Measurements from ENCODE around the gene NR5A2.
"Not testable (repeated sequence)": the region's sequence is repeated elsewhere in the genome, so short reads cannot be mapped to it uniquely, and the experiment has no call there.

The NR5A2 gene

GRCh38 chr1:200187332-200187731 is 159.8 kb downstream of the NR5A2 start:
- in situ Hi-C loops (cut with MboI; ENCODE audit: low sequenced_read_pairs): not testable (repeated sequence)

DNA sequence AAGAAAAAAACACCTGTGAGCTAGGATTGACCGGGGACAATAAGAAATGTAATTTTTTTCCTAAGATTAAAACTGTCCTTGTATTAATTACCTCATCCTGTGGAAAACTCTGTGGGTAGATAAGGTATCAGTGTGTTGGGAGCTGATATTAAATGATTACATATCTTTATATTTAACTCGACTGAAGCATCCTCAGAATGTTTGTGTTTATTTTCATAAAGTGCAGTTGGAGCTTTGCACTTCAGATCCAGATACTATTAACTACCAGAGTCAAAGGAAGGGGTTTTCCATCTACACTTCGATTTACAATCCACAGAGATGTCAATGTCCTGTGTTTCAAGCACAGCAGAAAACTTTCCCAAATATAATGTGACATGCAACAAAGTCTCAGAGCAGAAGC is 164.5 kb downstream of the NR5A2 start:
- in situ Hi-C loops (cut with MboI; ENCODE audit: low sequenced_read_pairs): no loop called here

DNA sequence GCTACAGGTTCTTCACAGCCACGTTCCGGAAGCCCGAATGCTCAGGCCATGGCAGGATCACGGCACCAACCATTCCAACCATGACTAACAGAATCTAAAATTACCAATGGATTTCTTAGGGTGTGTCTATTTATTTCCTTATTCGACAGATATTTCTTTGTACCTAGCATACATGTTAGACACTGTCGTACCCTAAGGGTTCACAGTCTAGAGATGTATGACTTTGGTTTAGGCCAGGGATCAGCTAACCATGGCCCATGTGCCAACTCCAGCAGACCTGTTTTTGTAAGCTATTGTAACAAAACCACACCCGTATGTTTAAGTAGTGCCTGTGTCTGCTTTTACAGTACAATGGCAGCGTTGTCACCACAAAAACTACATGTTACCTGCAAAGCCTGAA is 167.0 kb downstream of the NR5A2 start:
- in situ Hi-C loops (cut with MboI; ENCODE audit: low sequenced_read_pairs): no loop called here

- in situ Hi-C loops (cut with MboI; ENCODE audit: low sequenced_read_pairs): no loop called here
Observed at GRCh38 chr1:200198236-200198635, 170.7 kb downstream of the NR5A2 start.

DNA sequence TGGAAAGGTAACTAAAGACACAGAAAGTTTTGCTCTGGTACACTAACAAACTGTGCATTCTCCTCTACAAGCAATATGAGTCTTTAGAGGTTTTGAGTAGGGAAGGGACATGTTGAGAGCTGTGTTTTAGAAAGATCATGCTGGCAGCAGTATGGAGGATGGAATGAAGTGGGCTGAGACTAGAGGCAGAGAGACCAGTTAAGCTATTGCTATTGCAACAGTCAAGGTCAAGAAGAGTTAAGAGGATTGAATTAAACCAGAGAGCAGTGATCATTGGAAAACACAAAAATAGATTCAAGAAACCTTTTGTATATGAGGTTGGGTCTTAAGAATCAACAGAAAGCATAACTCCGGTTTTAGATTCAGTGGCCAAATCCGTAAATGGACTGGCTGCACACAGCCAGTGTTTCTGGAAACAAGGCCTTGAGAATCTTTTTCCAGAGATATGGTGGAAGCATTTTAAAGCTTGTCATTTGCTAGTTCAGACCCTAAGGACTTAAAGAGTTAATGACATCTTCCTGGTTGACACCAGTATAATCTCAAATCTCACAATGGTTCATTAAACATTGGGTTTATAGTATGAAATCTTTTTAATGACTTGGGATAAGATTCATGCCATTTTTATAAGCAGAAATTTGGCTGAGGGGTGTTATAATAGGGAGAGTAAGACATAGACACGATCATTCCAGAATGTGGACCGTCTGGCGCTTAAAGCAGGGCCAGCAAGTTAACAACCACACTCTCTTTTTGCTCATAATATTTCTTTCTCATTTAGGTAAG is 177.9 kb downstream of the NR5A2 start:
- in situ Hi-C loops (cut with MboI; ENCODE audit: low sequenced_read_pairs): no loop called here

DNA sequence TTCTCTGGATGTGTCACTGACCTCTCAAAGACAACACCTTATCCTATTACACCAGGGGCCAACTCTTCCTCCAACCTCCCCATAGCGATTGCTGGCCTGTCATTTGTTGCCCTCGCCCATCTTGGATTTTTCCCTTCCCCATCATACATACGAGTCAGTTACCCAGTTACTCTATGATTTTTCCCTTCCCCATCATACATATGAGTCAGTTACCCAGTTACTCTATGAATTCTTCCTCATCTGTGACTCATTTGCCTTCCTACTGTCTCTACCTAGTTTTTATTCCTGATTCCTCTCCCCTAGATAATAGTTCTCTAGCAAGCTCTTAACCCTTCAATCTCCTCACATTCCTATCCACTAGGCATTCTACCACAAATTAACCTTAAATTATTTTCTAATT is 178.8 kb downstream of the NR5A2 start:
- in situ Hi-C loops (cut with MboI; ENCODE audit: low sequenced_read_pairs): no loop called here

DNA sequence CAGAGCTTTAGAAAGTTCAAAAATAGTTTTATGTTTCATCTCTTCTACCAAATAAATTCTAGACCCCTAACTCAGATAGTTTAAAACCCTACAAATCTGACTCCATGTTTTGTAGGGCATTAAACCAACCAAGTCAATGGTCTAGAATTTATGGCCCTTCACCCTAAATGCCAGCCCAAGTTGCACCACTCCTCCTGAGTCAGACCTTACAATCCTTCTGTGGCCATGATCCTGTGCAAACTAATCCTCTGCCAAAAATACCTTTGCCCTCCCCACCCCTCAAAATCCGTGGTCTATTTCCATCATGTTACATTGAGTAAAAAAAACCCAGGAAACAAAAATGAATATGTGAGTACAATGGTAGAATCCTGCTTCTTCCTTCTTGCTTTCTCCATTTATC is 179.3 kb downstream of the NR5A2 start:
- in situ Hi-C loops (cut with MboI; ENCODE audit: low sequenced_read_pairs): no loop called here

DNA sequence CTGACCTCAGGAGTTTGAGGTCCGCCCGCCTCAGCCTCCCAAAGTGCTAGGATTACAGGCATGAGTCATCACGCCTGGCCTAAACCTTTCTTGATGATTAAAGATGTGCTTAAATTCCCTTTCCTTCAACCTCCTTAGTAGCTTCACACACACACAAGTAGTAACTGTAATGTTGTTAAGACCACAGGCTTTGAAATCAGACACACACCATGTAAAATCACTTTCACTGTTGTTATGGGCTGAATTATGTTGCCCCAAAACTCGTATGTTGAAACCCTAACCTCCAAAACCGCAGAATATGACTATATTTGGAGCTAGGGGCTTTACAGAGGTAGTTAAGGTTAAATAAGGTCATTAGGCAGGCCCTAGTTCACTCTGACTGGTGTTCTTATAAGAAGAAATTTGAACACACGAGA is 180.2 kb downstream of the NR5A2 start:
- in situ Hi-C loops (cut with MboI; ENCODE audit: low sequenced_read_pairs): no loop called here

GRCh38 chr1:200211157-200211556 is 183.6 kb downstream of the NR5A2 start:
- in situ Hi-C loops (cut with MboI; ENCODE audit: low sequenced_read_pairs): no loop called here

DNA sequence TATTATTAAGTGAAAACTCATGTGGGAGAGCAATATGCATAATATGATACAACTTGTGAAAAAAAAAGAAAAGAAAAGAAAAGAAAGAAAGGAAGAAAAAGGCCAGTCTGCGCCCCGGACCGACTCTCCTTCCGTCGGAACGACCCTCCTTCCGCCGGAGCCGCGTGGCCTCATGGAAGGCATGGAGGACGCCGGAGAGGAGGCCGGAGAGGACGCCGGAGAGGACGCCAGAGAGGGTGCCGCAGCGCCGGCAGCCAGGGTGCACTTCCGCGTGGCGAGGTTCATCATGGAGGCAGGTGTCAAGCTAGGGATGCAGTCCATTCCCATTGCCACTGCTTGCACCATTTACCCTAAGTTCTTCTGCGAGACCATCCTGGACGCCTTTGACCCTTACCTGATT is 185.9 kb downstream of the NR5A2 start:
- in situ Hi-C loops (cut with MboI; ENCODE audit: low sequenced_read_pairs): no loop called here

DNA sequence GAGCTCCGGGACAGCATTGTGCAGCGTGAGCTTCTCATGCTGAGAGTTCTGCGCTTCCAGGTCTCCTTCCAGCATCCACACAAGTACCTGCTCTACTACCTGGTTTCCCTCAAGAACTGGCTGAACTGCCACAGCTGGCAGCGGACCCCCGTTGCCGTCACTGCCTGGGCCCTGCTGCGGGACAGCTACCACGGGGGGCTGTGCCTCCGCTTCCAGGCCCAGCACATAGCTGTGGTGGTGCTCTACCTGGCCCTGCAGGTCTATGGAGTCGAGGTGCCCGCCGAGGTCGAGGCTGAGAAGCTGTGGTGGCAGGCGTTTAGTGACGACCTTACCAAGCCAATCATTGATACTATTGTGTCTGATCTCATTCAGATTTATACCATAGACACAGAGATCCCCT is 186.4 kb downstream of the NR5A2 start:
- in situ Hi-C loops (cut with MboI; ENCODE audit: low sequenced_read_pairs): no loop called here

GRCh38 chr1:200215350-200215749 is 187.8 kb downstream of the NR5A2 start:
- in situ Hi-C loops (cut with MboI; ENCODE audit: low sequenced_read_pairs): no loop called here

DNA sequence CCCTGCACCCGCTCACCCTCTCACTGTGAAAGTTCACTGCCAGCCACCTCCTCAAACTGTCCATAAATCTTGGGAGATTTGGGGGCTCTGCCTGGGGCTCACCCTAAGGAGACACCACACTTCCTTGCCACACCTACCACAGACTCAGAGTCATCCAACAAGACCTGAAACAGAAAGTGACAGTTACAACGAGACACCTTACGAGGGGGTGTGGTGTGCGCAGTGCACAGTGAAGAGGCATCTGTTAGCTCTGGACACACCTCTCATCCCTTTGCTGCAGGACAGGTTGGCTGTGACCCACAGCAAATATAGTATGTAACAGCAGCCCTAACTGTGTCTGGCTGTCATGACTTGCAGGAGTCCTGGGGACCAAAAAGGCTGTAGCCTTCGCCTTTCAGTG is 190.2 kb downstream of the NR5A2 start:
- in situ Hi-C loops (cut with MboI; ENCODE audit: low sequenced_read_pairs): no loop called here

DNA sequence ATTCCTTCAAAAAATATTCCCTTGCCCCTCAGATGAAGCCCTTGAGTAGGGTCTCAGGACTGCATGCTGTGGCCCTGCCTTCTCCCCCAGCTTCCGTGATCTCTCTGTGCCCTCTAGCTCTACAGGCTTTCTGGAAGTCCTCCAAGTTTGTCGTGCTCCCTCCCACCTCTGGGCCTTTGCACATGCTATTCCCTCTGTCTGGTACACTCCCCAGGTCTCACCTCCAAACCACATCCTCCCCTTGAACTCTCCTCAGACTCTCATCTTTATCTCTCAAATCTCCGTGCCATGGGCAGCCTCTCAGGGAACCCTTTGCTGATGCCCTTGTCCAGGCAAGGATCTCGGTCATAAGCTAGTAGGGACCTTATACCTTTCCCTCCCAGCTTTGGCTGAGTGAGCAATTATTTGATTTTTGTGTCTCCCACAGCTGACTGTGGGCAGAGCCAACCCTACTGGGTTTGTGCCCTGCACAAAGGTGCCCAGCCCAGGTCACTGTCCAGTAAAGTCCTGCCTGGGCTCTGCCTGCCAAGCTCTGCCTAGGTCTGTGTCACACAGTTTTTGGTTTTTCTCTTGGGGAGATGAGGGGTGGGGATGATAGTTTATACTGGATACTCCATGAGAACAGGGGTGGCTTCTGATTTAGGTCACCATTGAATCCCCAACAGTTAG is 194.2 kb downstream of the NR5A2 start:
- in situ Hi-C loops (cut with MboI; ENCODE audit: low sequenced_read_pairs): no loop called here

DNA sequence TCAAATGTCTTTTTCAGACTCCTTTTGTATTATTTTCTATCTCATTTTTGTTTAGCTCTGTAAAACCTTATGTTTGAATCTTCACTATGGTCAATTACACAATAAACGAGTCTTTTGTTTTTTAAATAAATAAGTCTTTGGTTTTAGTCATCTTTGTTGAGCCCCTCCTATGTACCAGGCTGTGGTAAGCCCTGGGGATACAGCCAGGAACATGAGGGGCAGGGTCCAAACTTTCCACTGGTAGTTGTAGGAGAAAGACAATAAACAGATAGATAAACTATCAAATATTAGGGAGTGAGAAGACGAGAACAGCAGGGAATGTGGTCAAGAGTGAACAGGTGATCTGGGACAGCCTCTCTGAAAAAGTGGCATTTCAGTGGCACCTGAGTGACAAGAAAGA is 195.7 kb downstream of the NR5A2 start:
- in situ Hi-C loops (cut with MboI; ENCODE audit: low sequenced_read_pairs): no loop called here

DNA sequence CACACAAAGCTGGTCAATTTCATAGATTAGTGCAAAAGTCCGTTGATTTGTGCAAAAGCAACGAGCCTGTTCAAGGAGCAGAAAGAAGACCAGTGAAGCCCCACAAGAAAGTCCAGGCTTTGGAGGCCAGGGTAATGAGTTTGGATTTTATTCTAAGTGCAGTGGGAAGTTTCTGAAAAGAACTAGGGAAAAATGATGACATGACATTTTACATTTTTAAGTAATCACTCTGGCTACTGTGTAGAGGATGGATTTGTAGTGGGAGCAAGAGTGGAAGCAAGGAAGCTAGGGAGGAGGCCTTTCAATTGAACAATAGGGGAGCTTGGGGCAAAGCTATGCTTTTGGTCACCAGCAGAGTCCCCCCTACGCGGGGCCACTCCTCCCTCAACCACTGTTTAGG is 196.1 kb downstream of the NR5A2 start:
- in situ Hi-C loops (cut with MboI; ENCODE audit: low sequenced_read_pairs): no loop called here

DNA sequence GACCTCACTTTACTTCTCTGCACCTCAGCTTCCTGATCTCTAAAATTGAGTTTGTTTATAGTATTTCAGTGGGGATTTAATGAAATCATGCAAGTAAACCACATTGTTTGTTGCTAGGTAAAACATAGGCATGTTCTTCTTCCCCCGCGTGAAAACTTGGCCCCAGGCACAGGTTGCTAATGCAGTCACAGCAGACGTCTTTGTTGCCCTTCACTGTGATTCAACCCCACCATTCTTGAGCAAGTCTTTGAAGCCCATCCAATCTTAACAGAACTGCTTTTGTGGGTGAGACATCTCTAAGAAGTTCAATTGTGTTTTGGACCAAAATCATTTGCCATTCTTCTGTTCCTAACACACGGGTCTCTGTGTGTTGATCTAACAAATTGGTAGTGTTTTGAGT is 196.8 kb downstream of the NR5A2 start:
- in situ Hi-C loops (cut with MboI; ENCODE audit: low sequenced_read_pairs): no loop called here

GRCh38 chr1:200226268-200226968 is 198.9 kb downstream of the NR5A2 start:
- in situ Hi-C loops (cut with MboI; ENCODE audit: low sequenced_read_pairs): no loop called here

DNA sequence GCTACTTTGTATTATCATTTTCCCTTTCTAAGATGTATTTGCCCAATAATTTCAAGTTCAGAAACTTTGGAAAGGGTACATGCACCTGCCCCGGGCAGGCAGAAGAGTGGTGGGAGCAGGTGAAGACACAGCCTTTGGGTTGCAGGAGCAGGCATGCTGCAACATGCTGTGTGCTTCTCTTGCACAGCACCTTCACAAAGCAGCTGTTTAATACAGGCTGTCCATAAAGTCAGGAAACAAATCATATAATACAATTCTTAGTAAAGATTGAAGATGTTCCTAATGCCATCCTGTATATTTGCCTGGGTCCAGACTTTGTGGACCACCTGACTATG is 199.4 kb downstream of the NR5A2 start:
- in situ Hi-C loops (cut with MboI; ENCODE audit: low sequenced_read_pairs): no loop called here
